H9 (cell line): Measurements from ENCODE around the gene EGFL8. TPM values are rescaled to one million over a fixed set of nuclear protein-coding genes. Genes with fewer than 3 reads are reported as not detected.

Experiments
- DNase-seq: peaks from one replicate; pipeline ENCODE4 v3.0.0-alpha.2; 2017
- H2AFZ ChIP-seq: one replicate; pipeline ENCODE4 v1.6.1; 2013; ENCODE audit warnings: mild to moderate bottlenecking, low read length, control low read depth, moderate library complexity
- H2AK5ac ChIP-seq: 2 replicates; pipeline ENCODE4 v1.6.1; 2013; ENCODE audit warnings: low read length, control low read depth, mixed read lengths; ENCODE audit not compliant: insufficient read length
- H2BK120ac ChIP-seq: one replicate; pipeline ENCODE4 v1.6.1; 2013; ENCODE audit warnings: low read depth, mild to moderate bottlenecking, low read length, control low read depth, inconsistent platforms; ENCODE audit not compliant: poor library complexity, severe bottlenecking
- H2BK12ac ChIP-seq: 2 replicates; pipeline ENCODE4 v1.6.1; 2013; ENCODE audit warnings: low read length, control low read depth, mixed read lengths, low read depth; ENCODE audit not compliant: insufficient read length
- H2BK15ac ChIP-seq: 2 replicates; pipeline ENCODE4 v1.6.1; 2013; ENCODE audit warnings: low read depth, low read length, control low read depth
- H2BK20ac ChIP-seq: one replicate; pipeline ENCODE4 v1.6.1; 2013; ENCODE audit warnings: low read depth, mild to moderate bottlenecking, low read length, control low read depth, inconsistent platforms; ENCODE audit not compliant: poor library complexity, severe bottlenecking
- H2BK5ac ChIP-seq: 2 replicates; pipeline ENCODE4 v1.6.1; 2013; ENCODE audit warnings: low read length, control low read depth, mixed read lengths; ENCODE audit not compliant: insufficient read length
- H3K14ac ChIP-seq: 2 replicates; pipeline ENCODE4 v1.6.1; 2013; ENCODE audit warnings: low read length, control low read depth; ENCODE audit not compliant: insufficient read depth
- H3K18ac ChIP-seq: 2 replicates; pipeline ENCODE4 v1.6.1; 2013; ENCODE audit warnings: low read depth, mild to moderate bottlenecking, mixed read lengths, low read length, control low read depth; ENCODE audit not compliant: insufficient read length
- H3K23ac ChIP-seq: 2 replicates; pipeline ENCODE4 v1.6.1; 2013; ENCODE audit warnings: low read length, control low read depth, mixed read lengths, low read depth; ENCODE audit not compliant: insufficient read length
- H3K23me2 ChIP-seq: 2 replicates; pipeline ENCODE4 v1.6.1; 2013; ENCODE audit warnings: low read depth, mild to moderate bottlenecking, mixed read lengths, low read length, control low read depth; ENCODE audit not compliant: insufficient read length, poor library complexity, severe bottlenecking
- H3K27ac ChIP-seq: 2 replicates; pipeline ENCODE4 v1.5.1; 2013; ENCODE audit warnings: low read length, control low read depth, mixed read lengths, low read depth; ENCODE audit not compliant: insufficient read length
- H3K27me3 ChIP-seq: 2 replicates; pipeline ENCODE4 v1.6.1; 2013; ENCODE audit warnings: low read length, control low read depth, inconsistent platforms; ENCODE audit not compliant: insufficient read depth
- H3K4ac ChIP-seq: 2 replicates; pipeline ENCODE4 v1.6.1; 2013; ENCODE audit warnings: low read depth, mild to moderate bottlenecking, control low read depth, inconsistent platforms, low read length, moderate library complexity
- H3K4me1 ChIP-seq: 2 replicates; pipeline ENCODE4 v1.6.1; 2013; ENCODE audit warnings: low read length, control low read depth, inconsistent platforms; ENCODE audit not compliant: insufficient read depth
- H3K4me2 ChIP-seq: 2 replicates; pipeline ENCODE4 v1.6.1; 2013; ENCODE audit warnings: low read length, control low read depth, mixed read lengths; ENCODE audit not compliant: insufficient read length, insufficient read depth
- H3K56ac ChIP-seq: 2 replicates; pipeline ENCODE4 v1.6.1; 2013; ENCODE audit warnings: low read depth, mild to moderate bottlenecking, mixed read lengths, low read length, control low read depth; ENCODE audit not compliant: insufficient read length
- H3K79me1 ChIP-seq: 2 replicates; pipeline ENCODE4 v1.6.1; 2013; ENCODE audit warnings: low read depth, mild to moderate bottlenecking, moderate library complexity, low read length, control low read depth, inconsistent platforms; ENCODE audit not compliant: insufficient read depth, poor library complexity, severe bottlenecking
- H3K79me2 ChIP-seq: 2 replicates; pipeline ENCODE4 v1.6.1; 2013; ENCODE audit warnings: low read length, control low read depth, inconsistent platforms; ENCODE audit not compliant: insufficient read depth
- H3K9ac ChIP-seq: 2 replicates; pipeline ENCODE4 v1.6.1; 2013; ENCODE audit warnings: low read length, control low read depth, mixed read lengths; ENCODE audit not compliant: insufficient read length; ENCODE audit errors: extremely low read depth
- H3K9me3 ChIP-seq: one replicate; pipeline ENCODE4 v1.6.1; 2013; ENCODE audit warnings: low read depth, low read length, inconsistent platforms; ENCODE audit not compliant: control insufficient read depth
- H3T11ph ChIP-seq: one replicate; pipeline ENCODE4 v1.6.1; 2013; ENCODE audit warnings: mild to moderate bottlenecking, low read length, control low read depth, inconsistent platforms
- H4K20me1 ChIP-seq: one replicate; pipeline ENCODE4 v1.6.1; 2013; ENCODE audit not compliant: control insufficient read depth, insufficient read length, insufficient read depth
- H4K5ac ChIP-seq: 2 replicates; pipeline ENCODE4 v1.6.1; 2013; ENCODE audit warnings: low read depth, mild to moderate bottlenecking, mixed read lengths, low read length, control low read depth; ENCODE audit not compliant: insufficient read length
- H4K8ac ChIP-seq: replicated peaks from 2 replicates; pipeline ENCODE4 v1.6.1; 2013; ENCODE audit warnings: low read length, control low read depth, mixed read lengths, low read depth; ENCODE audit not compliant: insufficient read length
- H4K91ac ChIP-seq: 2 replicates; pipeline ENCODE4 v1.6.1; 2013; ENCODE audit warnings: low read depth, mild to moderate bottlenecking, moderate library complexity, mixed read lengths, low read length, control low read depth; ENCODE audit not compliant: insufficient read length
- H3K27ac Mint-ChIP-seq, 3 experiments: 2 replicates in 2 of 3; 3 replicates in 1 of 3; pipeline ENCODE4 v1.8.0; 2020 to 2021; ENCODE audit warnings: mixed read lengths in 3 of 3, mild to moderate bottlenecking in 1 of 3, moderate library complexity in 1 of 3
- H3K27me3 Mint-ChIP-seq: 2 replicates; pipeline ENCODE4 v1.8.0; 2021; ENCODE audit warnings: low read depth, mild to moderate bottlenecking, moderate library complexity, mixed read lengths
- H3K36me3 Mint-ChIP-seq, 3 experiments: 2 replicates in 2 of 3; 3 replicates in 1 of 3; pipeline ENCODE4 v1.8.0; 2020 to 2021; ENCODE audit warnings: low read depth in 3 of 3, mixed read lengths in 3 of 3; ENCODE audit not compliant: insufficient read depth in 1 of 3
- H3K4me1 Mint-ChIP-seq, 2 experiments: 2 replicates each; pipeline ENCODE4 v1.8.0; 2020; ENCODE audit warnings: mixed read lengths in 2 of 2
- H3K4me3 Mint-ChIP-seq, 2 experiments: 2 replicates in 1 of 2; 3 replicates in 1 of 2; pipeline ENCODE4 v1.8.0; 2020 to 2021; ENCODE audit warnings: mild to moderate bottlenecking in 2 of 2, mixed read lengths in 2 of 2, moderate library complexity in 1 of 2
- H3K9me3 Mint-ChIP-seq, 2 experiments: 2 replicates in 1 of 2; 3 replicates in 1 of 2; pipeline ENCODE4 v1.8.0; 2020; ENCODE audit warnings: mild to moderate bottlenecking in 2 of 2, mixed read lengths in 2 of 2, moderate library complexity in 1 of 2
- WGBS: extraction: QIAGEN DNeasy Blood & Tissue Kit; methylation state at CpG from one replicate; pipeline ENCODE4 v1.1.7; 2013; ENCODE audit warnings: missing lambda C conversion rate, low lambda C conversion rate, mixed read lengths; ENCODE audit not compliant: insufficient read length; ENCODE audit errors: extremely low coverage; 5-methylcytosine and 5-hydroxymethylcytosine counted together
- total RNA-seq: library from RNA; stranded (reverse); gene quantifications from 2 replicates; pipeline ENCODE4 v1.2.1, GENCODE V29; 2021
- TF ChIP-seq, protein P1 (sequence below): fragments of 200-600 bp; sonication (generic); conservative IDR thresholded peaks from 3 replicates; pipeline ENCODE4 v1.8.0; 2021; ENCODE audit warnings: antibody characterized with exemption, mild to moderate bottlenecking

EGFL8 gene
- total RNA-seq, 1 experiment from 2014 or later: 27.2 TPM

DNA sequence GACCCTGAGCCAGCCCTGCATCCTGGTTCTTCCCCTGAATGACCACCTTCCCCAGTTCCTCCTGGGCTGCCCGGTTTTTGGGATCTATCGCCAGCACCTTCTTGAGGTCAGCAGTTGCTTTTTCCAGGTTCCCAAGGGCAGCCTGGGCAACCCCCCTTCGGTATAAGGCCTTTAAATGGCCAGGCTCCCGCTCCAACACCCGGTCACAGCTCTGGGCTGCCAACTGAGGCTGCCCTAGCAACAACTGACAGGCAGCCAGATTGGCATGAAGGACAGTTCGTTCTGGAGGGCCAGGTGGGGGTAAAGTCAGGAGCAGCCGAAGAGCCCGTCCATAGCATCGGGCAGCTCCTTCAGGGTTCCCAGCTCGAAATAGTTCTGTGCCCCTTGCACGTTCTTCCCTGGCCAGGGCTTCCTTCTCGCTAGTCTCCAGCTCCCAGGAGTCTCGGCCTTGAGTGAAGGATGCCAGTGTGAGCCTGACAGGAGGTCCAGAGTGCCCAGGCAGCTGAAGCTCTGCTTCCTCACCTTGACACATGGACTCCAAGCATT, 35.6 kb upstream of the EGFL8 start:
- TF ChIP-seq, protein P1, sequence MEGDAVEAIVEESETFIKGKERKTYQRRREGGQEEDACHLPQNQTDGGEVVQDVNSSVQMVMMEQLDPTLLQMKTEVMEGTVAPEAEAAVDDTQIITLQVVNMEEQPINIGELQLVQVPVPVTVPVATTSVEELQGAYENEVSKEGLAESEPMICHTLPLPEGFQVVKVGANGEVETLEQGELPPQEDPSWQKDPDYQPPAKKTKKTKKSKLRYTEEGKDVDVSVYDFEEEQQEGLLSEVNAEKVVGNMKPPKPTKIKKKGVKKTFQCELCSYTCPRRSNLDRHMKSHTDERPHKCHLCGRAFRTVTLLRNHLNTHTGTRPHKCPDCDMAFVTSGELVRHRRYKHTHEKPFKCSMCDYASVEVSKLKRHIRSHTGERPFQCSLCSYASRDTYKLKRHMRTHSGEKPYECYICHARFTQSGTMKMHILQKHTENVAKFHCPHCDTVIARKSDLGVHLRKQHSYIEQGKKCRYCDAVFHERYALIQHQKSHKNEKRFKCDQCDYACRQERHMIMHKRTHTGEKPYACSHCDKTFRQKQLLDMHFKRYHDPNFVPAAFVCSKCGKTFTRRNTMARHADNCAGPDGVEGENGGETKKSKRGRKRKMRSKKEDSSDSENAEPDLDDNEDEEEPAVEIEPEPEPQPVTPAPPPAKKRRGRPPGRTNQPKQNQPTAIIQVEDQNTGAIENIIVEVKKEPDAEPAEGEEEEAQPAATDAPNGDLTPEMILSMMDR: no peak
- H3K4me1 ChIP-seq: no peaks in the 10 kb centered on the region
- no peak overlapping the region for H3K4me2 ChIP-seq
- H3K18ac ChIP-seq: no peak overlapping the region
- H4K8ac ChIP-seq: no peak overlapping the region
- no peaks in the 10 kb centered on the region for H3K9me3 ChIP-seq
- no peak overlapping the region for H3K56ac ChIP-seq
- H2BK120ac ChIP-seq: no peak overlapping the region
- WGBS: no CpG with 5 or more reads among the region's 13 CpGs
- no peak overlapping the region for H2AK5ac ChIP-seq
- H3K27me3 Mint-ChIP-seq: no peaks in the 10 kb centered on the region; the same call in 1 of the 2 replicates
- peak overlapping the region; percentile 88 to 100 (median 99); a peak in 4 of 7 replicates for H3K27ac Mint-ChIP-seq
- no peak overlapping the region for H2BK12ac ChIP-seq
- H4K91ac ChIP-seq: no peak overlapping the region
- H4K20me1 ChIP-seq: no peaks in the 10 kb centered on the region
- H2AFZ ChIP-seq: no peak overlapping the region
- H3K4ac ChIP-seq: no peak overlapping the region
- H2BK15ac ChIP-seq: no peak overlapping the region
- H4K5ac ChIP-seq: no peak overlapping the region
- H3K23me2 ChIP-seq: peaks cover 3% of the 10 kb centered on the region
- no peak overlapping the region for H3K23ac ChIP-seq
- H3K9me3 Mint-ChIP-seq: no peaks in the 10 kb centered on the region
- no peaks in the 10 kb centered on the region for H3K79me1 ChIP-seq
- no peak overlapping the region for H3K9ac ChIP-seq
- H3K36me3 Mint-ChIP-seq: peaks cover 8 to 23% (median 17%) of the 10 kb centered on the region in 3 experiments; a peak in 6 of 7 replicates
- no peak overlapping the region for H2BK20ac ChIP-seq
- no peak overlapping the region for H3K27ac ChIP-seq
- H3K79me2 ChIP-seq: no peaks in the 10 kb centered on the region
- H3T11ph ChIP-seq: no peak overlapping the region
- H2BK5ac ChIP-seq: no peak overlapping the region
- peak overlapping the region; percentile 99 for H3K4me3 Mint-ChIP-seq
- H3K14ac ChIP-seq: no peak overlapping the region
- H3K4me1 Mint-ChIP-seq: peaks cover 22 to 35% of the 10 kb centered on the region in 2 experiments
- H3K27me3 ChIP-seq: no peaks in the 10 kb centered on the region
- DNase-seq: no peak
